Activated naive CD4-positive, alpha-beta T cell treated with anti-CD3 and anti-CD28 coated beads, Interleukin-2, amount 50 U/mL, for 72 hours (primary cell): Measurements from ENCODE around the gene CKMT2. TPM values are rescaled to one million over a fixed set of nuclear protein-coding genes. Genes with fewer than 3 reads are reported as not detected.
A peak's percentile ranks its signal among the peaks of the same experiment; 100 is the strongest.

Experiments
- ATAC-seq, 2 donors: fragments of 150-1000 bp; cut with Tn5 transposase; 2 replicates each; pipeline ENCODE4 v1.10.0; 2021; ENCODE audit warnings: mild to moderate bottlenecking in 2 of 2, moderate library complexity in 2 of 2
- DNase-seq, 2 donors: peaks; one replicate each; pipeline ENCODE4 v3.0.0; 2021 to 2022; ENCODE audit warnings: low spot score in 2 of 2
- H3K27ac Mint-ChIP-seq, 2 donors: one replicate each; pipeline ENCODE4 v1.8.0; 2022; ENCODE audit warnings: mild to moderate bottlenecking in 2 of 2, mixed read lengths in 2 of 2
- H3K36me3 Mint-ChIP-seq, 2 donors: one replicate each; pipeline ENCODE4 v1.8.0; 2022; ENCODE audit warnings: mixed read lengths in 2 of 2
- H3K9me3 Mint-ChIP-seq, 2 donors: one replicate each; pipeline ENCODE4 v1.8.0; 2022; ENCODE audit warnings: mixed read lengths in 2 of 2
- total RNA-seq, 2 donors: library from RNA; stranded (reverse); gene quantifications; one replicate each; pipeline ENCODE4 v1.2.3, GENCODE V29; 2022

The CKMT2 gene
- under 1 TPM in 1 of 2 donors, not detected in 1; 0.51 TPM for total RNA-seq

DNA sequence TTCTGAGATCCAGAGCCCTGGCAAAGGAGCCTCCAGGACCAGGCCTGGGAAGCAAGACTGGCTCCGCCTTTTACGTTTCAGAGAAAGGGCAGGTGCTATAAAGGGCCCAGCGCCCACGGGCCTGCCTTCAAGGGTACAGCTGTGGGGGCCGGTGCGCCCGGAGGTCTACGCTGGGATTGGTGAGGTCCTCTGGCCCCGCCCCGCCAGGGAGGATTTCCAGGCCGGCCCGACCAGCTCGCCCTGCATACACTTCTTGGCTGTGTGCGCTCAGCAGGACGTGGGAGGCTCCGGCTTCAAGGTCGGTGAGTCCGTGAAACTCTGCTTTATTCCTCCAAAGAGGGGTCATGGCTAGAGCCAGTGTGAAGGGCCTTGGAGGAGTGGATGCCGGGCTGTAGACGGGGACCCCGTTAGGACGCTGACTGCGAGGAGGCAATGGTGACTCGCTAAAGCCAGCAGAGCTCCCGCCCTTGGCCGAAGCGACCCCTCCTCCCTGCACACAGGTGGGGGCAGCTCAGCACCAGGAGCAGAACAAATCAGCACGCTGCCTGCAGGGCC is at the start of gene CKMT2:
Gene CKMT2 (plus strand): TSS at position 243 of the 555 bp plus-strand sequence. CDS start 17,811 bp downstream, outside the sequence.
- Mint-ChIP-seq H3K9me3 (peaks cover 0 to 4% of the 10 kb centered on the region in 2 donors), H3K27ac (peak within 1 kb of the TSS in 1 of 2 donors; percentile 70), H3K36me3 (no peaks in the 10 kb centered on the region)
- ATAC-seq: peak; percentile 16 to 24
- no peak for DNase-seq

DNA sequence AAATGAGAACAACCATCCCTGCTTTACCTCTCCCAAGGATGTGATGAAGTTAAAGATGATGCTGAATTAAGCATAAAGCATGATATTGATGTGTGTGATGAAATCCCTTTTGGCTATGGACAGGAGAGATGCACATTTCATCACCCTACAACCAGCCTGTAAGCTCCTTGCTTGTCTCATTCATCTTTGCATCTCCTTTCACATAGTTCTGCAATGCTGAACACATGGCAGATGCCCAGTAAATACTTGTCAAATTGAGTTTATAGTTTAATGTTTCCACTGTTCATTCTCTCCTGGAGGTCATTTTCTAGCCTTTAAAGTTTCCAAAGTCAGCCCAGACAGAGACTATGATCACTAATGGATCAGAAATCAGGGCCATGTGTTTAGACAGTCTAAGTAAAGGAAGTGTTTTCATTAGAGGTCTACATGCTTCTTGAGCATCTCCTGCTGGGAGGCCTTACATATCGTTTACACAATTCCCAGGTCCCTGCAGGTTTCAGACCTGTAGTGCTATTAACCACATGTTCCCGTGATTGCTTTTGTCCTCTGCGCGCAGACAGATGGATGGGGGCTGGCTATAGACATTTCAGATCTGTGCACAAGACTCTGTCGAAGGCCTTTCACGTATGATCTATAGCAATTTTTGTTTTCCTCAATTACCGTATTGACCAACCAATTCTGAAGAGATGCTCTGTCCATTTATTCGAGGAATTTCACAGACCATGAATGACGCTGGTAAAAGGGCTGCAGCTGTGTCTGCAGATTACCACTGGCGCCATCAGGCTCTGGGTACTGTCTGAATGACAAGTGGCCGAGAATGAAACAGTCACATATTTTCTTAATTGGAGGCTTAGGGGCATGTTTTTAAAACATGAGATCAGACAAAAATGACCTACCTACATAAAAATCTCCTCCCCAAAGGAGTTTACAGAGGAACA is 49.0 kb upstream of the CKMT2 start:
- Mint-ChIP-seq H3K36me3 (no peaks in the 10 kb centered on the region), H3K9me3 (no peaks in the 10 kb centered on the region), H3K27ac (peak overlapping the region in 1 of 2 donors; percentile 92)
- DNase-seq: no peak
- ATAC-seq: no peak

DNA sequence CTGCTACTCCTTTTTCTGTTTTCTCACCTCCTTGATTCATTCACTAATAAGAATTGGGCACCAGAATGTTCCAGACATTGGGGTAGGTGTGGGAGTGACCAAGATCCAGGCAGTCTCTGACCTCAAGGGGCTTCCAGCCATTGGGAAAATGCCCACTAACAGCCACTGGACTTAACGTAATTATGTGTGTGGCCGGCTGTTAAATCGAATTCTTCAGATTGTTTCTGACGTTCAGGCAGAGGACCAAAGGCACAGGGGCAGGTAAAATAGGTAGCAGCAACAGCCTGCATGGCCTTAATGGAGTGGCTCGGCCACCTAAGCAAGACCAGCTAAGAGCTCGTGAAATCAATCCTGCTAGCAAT is 48.4 kb upstream of the CKMT2 start:
- Mint-ChIP-seq H3K36me3 (no peaks in the 10 kb centered on the region), H3K27ac (peak overlapping the region in 1 of 2 donors; percentile 92), H3K9me3 (no peaks in the 10 kb centered on the region)
- DNase-seq (no peak), ATAC-seq (no peak)

DNA sequence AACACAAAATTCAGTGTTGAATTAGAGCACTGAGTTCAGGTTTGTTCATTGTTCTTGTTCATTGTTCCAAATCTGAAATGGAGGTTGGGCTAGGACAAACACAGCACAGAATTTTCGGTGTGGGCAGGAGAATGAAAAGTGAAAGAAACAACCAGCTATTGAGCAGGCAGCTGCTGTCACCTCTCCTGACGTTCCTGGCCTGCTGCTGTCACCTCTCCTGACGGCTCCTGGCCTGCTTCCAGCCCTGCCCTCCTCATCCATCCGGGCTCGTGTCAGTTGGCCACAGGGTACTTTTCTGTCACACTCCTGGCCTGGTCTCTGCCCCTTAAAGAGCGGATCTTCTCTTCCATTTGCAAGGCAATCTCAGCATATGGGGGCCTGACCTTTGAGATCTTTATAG is 45.2 kb upstream of the CKMT2 start:
- ATAC-seq: no peak
- no peak for DNase-seq
- Mint-ChIP-seq H3K36me3 (no peaks in the 10 kb centered on the region), H3K9me3 (no peaks in the 10 kb centered on the region), H3K27ac (peak overlapping the region; percentile 54 to 81)

DNA sequence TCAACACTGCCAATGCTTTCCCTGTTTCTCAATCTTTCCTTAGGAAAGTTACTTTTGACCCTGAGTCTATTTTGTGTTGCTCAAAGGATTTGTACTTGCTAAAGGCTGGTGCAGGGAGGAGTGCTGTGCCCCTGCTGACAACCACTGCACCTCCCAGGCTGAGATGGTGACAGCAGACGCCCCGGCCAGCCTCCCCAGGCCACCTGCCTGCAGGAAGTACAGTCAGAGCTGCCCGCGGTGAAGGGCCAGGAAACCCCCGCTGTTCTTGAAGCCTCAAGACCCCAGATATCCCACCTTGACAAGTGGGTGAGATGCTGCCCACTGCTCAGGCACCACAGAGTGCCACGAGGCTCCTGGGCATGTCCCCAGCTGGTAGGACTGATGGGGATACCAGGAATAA is 44.2 kb upstream of the CKMT2 start:
- no peak for ATAC-seq
- DNase-seq: no peak
- Mint-ChIP-seq H3K27ac (no peak overlapping the region), H3K9me3 (no peaks in the 10 kb centered on the region), H3K36me3 (no peaks in the 10 kb centered on the region)

DNA sequence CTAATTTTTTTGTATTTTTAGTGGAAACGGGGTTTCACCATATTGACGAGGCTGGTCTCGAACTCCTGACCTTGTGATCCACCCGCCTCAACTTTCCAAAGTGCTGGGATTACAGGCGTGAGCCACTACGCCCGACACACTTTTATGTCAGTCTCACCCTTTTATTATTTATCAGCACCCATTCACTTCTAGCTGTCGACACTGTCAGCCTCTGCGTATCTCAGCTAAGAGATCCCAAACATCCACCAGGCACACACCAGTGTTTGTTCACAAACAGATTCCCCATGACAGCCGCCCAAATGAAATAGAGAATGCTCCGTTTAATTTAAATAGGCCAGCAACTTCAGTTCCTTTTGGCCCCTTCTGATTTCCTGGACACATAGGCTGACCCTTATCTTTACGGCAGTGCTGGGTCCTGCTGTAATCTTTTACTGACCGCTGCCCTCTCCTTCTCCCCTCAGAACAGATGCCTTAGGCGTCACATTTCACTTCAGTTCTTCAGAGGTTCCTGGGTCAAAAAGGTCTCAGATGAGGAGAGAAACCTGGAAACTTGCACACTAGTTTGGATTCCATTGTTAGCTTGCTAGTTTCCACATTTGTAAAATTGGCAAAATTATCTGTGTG is 43.1 kb upstream of the CKMT2 start:
- Mint-ChIP-seq H3K27ac (no peak overlapping the region), H3K36me3 (peaks cover 0 to 3% of the 10 kb centered on the region in 2 donors), H3K9me3 (no peaks in the 10 kb centered on the region)
- no peak for DNase-seq
- ATAC-seq: no peak

DNA sequence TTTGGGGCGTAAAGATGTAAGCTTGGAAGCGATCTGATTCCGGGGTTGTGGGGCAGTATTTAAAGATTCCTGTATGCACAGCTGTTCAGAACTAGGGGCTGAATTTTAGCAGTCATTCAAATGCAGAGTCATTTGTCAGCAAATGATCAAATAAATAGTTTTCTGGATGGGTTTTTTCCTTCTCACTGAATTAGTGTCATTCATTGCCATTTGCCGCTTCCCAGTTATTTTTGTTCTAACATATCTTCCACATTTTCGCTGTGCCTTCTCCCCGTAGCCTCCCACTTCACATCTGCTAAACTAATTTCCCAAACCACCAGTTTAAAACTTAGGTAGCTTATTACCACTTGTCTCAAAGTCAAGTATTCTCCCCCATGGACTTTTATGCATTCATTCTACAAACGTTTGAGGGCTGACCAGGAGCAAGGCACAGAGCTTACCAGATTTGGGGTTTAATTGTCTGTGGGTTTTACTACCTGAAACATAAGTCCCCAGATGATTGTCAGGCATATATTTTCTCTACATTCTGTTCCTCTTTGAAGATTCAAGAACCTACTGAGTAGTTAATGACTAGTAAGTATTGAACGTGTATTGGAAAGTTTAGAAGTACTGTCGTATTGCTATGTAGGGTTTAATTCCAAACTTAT is 41.3 kb upstream of the CKMT2 start:
- H3K9me3 Mint-ChIP-seq: no peaks in the 10 kb centered on the region
- no peak for DNase-seq
- H3K27ac Mint-ChIP-seq: no peak overlapping the region
- H3K36me3 Mint-ChIP-seq: peaks cover 0 to 4% of the 10 kb centered on the region in 2 donors
- ATAC-seq: no peak

DNA sequence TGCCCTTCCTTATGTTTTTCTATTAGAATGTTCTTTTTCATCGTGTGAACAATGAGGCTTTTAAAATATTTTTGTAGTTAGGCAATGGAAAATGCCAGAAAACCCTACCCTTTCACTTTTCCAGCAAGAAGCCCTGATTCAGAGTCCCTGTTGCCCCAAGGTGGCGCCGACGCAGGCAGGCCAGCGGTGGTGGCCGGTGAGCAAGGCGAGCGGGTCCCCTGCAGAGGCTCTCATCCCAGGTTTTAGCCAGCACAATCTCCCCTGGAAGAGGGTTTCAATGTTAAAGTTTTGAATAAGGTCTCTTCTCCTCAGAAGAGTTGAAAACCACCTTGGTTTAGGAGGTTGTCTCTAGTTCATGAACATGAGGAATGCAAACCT is 40.8 kb upstream of the CKMT2 start:
- Mint-ChIP-seq H3K9me3 (no peaks in the 10 kb centered on the region), H3K36me3 (peaks cover 0 to 4% of the 10 kb centered on the region in 2 donors), H3K27ac (peak overlapping the region in 1 of 2 donors; percentile 17)
- ATAC-seq: no peak
- no peak for DNase-seq

DNA sequence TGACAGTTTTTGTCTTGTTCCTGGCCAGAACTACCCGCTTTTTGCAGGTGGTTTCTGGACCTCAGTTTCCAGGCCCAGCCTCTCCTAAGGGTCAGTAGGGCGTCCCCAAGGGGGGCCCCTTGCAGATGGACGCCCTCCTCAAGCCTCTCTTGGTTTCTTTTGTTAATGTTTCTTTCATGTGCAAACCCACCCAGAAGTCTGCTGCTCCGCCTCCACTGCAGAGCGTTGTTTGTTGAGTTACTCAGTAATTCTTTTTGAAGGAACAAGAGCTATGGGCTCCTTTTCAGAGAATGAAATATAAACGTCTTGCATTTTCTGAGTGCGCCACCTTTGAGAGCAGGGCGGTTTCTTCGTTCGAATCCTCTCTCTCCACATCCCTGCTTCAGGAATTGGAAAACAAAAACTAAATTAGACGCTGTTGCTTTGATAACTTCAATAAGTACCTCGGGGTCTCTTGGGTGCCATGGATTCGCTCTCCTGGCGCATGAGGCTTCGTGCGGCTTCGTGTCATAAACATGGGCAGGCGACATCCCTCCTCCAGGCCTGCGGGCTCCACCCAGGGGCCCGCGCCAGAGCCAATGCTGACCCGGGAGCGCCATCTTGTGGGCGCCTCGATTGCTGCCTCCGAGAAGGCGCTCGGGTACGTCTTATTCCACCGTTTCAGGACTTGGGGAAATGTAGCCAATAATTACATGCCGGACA is 38.3 kb upstream of the CKMT2 start:
- Mint-ChIP-seq H3K27ac (peak overlapping the region in 1 of 2 donors; percentile 72), H3K36me3 (peaks cover 0 to 4% of the 10 kb centered on the region in 2 donors), H3K9me3 (no peaks in the 10 kb centered on the region)
- DNase-seq (peak; percentile 77 to 92), ATAC-seq (peak; percentile 98 to 99)

DNA sequence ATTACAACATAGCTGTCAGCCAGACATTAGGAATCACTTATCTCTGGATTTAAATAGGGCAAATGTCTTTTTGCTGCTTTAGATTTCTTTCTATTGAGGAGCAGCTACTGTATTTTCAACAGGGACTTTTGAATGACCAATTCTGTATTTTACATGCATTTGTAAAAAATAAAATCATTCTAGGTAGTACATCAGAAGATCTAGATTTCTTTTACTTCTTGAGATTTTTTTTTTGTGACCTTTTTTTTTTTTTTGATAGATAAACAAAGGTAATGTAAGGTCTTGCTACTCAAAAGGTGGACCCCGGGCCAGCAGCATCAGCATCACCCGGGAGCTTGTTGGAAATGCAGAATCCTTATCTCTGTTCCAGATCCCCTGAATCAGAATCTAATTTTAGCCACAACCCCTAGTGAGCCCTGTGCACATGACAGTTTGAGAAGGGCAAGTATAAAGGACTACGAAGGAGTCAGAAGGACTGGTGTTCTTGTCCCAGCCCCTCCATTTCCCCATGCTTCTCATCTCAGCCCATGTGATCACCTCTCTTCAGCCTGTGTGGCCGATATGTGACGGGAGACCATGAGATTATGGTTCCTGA is 37.7 kb upstream of the CKMT2 start:
- ATAC-seq (no peak), DNase-seq (no peak)
- H3K27ac Mint-ChIP-seq: peak overlapping the region in 1 of 2 donors; percentile 72
- H3K9me3 Mint-ChIP-seq: no peaks in the 10 kb centered on the region
- peaks cover 0 to 4% of the 10 kb centered on the region in 2 donors for H3K36me3 Mint-ChIP-seq

DNA sequence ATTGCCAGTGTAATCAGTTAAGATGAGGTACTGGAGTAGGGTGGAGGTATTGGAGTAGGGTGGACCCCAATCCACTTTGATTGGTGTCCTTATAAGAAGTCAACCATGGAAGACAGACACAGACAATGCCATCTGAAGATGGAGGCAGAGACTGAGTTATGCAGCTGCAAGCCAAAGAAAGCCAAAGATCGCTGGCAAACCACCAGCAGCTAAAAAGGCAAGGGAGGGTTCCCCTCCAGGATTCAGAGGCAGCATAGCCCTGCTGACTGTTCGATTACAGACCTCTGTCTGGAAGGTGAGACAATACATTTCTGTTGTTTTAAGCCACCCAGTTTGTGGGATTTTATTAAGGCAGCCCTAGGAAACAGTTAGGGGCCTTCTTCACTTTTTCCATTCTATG is 30.5 kb upstream of the CKMT2 start:
- Mint-ChIP-seq H3K9me3 (no peaks in the 10 kb centered on the region), H3K27ac (no peak overlapping the region), H3K36me3 (no peaks in the 10 kb centered on the region)
- DNase-seq (no peak), ATAC-seq (no peak)

DNA sequence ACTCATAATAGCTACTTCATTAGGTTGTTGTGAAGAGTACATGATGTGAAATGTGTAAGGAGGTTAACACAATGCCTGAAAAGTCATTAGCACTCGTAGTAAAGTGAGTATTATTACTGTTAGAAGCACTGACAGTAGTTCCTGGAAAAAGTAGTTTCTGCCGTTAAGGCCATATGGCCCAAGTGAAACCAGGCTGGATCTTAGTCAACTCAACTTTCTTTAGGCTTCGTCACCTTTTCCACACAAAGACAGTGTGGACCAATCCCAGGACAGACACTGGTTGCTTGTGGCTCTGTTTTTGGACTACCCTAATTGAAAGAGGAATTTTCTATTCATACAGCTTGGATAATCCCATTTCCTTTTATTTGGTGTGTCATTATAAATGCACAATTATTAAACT is 29.4 kb upstream of the CKMT2 start:
- Mint-ChIP-seq H3K9me3 (no peaks in the 10 kb centered on the region), H3K27ac (no peak overlapping the region), H3K36me3 (no peaks in the 10 kb centered on the region)
- no peak for DNase-seq
- no peak for ATAC-seq

DNA sequence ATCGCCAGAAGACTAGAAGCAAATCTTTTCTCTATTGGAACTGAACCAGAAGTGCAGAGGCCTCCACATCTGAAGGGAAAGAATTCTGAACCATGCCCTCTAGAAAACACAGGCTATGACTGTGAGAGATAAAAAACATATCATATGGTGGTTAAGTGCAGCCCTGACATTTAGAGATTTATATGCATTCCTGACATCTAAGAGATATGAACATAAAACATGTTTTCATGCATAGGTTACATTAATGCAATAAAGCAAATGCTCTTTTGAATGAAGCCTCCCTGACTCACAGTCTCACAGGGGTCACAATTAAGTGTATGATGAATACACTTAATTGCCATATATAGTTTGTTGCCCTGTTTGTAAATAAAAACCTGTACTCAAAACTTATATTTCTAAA is 28.9 kb upstream of the CKMT2 start:
- Mint-ChIP-seq H3K9me3 (no peaks in the 10 kb centered on the region), H3K27ac (no peak overlapping the region), H3K36me3 (no peaks in the 10 kb centered on the region)
- DNase-seq (no peak), ATAC-seq (no peak)

DNA sequence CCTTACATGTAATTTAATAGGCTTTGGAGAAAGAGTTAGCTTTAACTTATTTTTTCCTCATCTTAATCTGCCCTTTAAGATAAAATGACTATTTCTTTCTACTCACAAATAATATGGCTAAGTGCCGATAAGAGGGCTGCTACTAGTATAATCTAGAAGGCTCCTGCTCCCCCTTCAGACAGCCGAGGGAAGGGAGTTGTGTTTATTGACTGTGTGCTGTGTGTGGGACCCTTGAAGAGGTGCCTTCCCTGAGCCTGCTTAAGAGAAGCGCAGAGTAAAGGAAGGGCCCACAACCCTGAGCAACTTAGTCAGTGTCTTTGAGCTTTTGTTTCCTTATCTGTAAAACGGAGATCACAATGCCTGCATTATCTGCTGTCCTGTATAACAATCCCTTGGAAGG is 28.1 kb upstream of the CKMT2 start:
- DNase-seq: no peak
- no peak overlapping the region for H3K27ac Mint-ChIP-seq
- H3K9me3 Mint-ChIP-seq: no peaks in the 10 kb centered on the region
- H3K36me3 Mint-ChIP-seq: no peaks in the 10 kb centered on the region
- ATAC-seq: no peak

DNA sequence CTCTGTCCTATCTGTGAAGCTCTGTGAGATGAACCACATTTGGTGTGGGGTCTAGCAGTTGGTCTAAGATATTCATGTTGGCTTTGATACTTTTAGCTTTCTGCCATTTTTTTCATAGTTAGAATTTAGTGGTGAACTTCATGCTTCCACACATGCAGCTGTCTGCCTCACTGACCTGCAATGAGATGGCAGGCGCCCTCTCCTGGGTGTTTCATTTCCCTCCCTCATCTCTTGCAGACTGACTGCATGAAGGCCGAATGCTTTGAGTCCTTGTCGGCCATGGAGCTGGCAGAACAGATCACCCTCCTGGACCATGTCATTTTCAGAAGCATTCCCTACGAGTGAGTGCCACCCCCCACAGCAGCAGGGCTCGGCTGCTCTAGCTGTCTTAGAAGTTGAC is 26.1 kb upstream of the CKMT2 start:
- H3K36me3 Mint-ChIP-seq: no peaks in the 10 kb centered on the region
- H3K27ac Mint-ChIP-seq: no peak overlapping the region
- ATAC-seq: no peak
- no peaks in the 10 kb centered on the region for H3K9me3 Mint-ChIP-seq
- DNase-seq: no peak

DNA sequence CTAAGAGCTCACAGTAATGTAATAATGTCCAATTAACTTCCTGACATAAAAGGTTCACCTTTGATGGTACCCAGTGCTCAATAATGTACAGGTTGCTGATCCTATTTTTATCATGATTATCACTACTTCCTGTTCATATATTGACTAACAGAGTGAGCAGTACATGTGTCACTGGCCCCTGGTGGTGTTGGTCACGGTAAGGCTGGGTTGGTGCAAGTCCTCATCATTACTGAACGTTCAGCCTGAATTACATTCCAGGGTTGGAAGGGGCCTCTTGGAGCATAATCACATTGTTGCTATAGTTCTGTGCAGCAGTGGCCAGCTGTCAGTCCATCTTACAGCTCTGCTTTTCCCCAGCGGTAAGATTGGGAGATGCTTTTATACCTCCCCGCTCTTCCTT is 24.2 kb upstream of the CKMT2 start:
- H3K36me3 Mint-ChIP-seq: no peaks in the 10 kb centered on the region
- ATAC-seq: no peak

More for the DNA sequence above, 24.2 kb upstream of the CKMT2 start:
- H3K9me3 Mint-ChIP-seq: no peaks in the 10 kb centered on the region
- no peak overlapping the region for H3K27ac Mint-ChIP-seq
- DNase-seq: no peak
